DLD1 (cell line): ENCODE data around the gene CCDC78.
"Not testable (repeated sequence)": the region's sequence is repeated elsewhere in the genome, so short reads cannot be mapped to it uniquely, and the experiment has no call there.

ENCODE experiments used
- in situ Hi-C: cut with HindIII; loops from 2 replicates; pipeline ENCODE4 v1.10.0; 2017; ENCODE audit warnings: low sequenced_read_pairs

CCDC78 gene

GRCh38 chr16:694863-695354 lies 31.3 kb downstream of the CCDC78 start:
- in situ Hi-C loops: no loop called here

GRCh38 chr16:694187-694862 lies 31.9 kb downstream of the CCDC78 start:
- in situ Hi-C loops: no loop called here

- in situ Hi-C loops: no loop called here
Observed at GRCh38 chr16:693766-694165, 32.5 kb downstream of the CCDC78 start.

GRCh38 chr16:693364-693763 lies 32.9 kb downstream of the CCDC78 start:
- in situ Hi-C loops: no loop called here

GRCh38 chr16:692356-693108 lies 33.7 kb downstream of the CCDC78 start:
- in situ Hi-C loops: no loop called here

GRCh38 chr16:691242-691641 lies 35.0 kb downstream of the CCDC78 start:
- in situ Hi-C loops: not testable (repeated sequence)

- in situ Hi-C loops: no loop called here
Observed at GRCh38 chr16:689175-689897, 36.9 kb downstream of the CCDC78 start.

- in situ Hi-C loops: no loop called here
Observed at GRCh38 chr16:687499-687898, 38.7 kb downstream of the CCDC78 start.

- in situ Hi-C loops: no loop called here
Observed at GRCh38 chr16:686459-687260, 39.6 kb downstream of the CCDC78 start.

- in situ Hi-C loops: no loop called here
Observed at GRCh38 chr16:685967-686366, 40.3 kb downstream of the CCDC78 start.

- in situ Hi-C loops: no loop called here
Observed at GRCh38 chr16:684961-685696, 41.1 kb downstream of the CCDC78 start.

GRCh38 chr16:684071-684794 lies 42.0 kb downstream of the CCDC78 start, which contains the start of gene JMJD8:
JMJD8 (minus strand) TSS chr16:684334; CDS start chr16:684319, 15 bp downstream.
- in situ Hi-C loops: no loop called here

- in situ Hi-C loops: no loop called here
Observed at GRCh38 chr16:683396-684070, 42.7 kb downstream of the CCDC78 start.

- in situ Hi-C loops: no loop called here
Observed at GRCh38 chr16:682493-683395, 43.5 kb downstream of the CCDC78 start.

- in situ Hi-C loops: no loop called here
Observed at GRCh38 chr16:681746-682427, 44.4 kb downstream of the CCDC78 start.

- in situ Hi-C loops: no loop called here
Observed at GRCh38 chr16:680967-681745, 45.1 kb downstream of the CCDC78 start.

- in situ Hi-C loops: no loop called here
Observed at GRCh38 chr16:680625-680945, 45.7 kb downstream of the CCDC78 start.
